Activated naive CD4-positive, alpha-beta T cell treated with Interleukin-2 at 50 U/mL for 16 hours (primary cell): ENCODE data around the gene LHX3.

Experiments
- DNase-seq: peaks from one replicate; pipeline ENCODE4 v3.0.0-alpha.2; 2020

LHX3 gene

DNA sequence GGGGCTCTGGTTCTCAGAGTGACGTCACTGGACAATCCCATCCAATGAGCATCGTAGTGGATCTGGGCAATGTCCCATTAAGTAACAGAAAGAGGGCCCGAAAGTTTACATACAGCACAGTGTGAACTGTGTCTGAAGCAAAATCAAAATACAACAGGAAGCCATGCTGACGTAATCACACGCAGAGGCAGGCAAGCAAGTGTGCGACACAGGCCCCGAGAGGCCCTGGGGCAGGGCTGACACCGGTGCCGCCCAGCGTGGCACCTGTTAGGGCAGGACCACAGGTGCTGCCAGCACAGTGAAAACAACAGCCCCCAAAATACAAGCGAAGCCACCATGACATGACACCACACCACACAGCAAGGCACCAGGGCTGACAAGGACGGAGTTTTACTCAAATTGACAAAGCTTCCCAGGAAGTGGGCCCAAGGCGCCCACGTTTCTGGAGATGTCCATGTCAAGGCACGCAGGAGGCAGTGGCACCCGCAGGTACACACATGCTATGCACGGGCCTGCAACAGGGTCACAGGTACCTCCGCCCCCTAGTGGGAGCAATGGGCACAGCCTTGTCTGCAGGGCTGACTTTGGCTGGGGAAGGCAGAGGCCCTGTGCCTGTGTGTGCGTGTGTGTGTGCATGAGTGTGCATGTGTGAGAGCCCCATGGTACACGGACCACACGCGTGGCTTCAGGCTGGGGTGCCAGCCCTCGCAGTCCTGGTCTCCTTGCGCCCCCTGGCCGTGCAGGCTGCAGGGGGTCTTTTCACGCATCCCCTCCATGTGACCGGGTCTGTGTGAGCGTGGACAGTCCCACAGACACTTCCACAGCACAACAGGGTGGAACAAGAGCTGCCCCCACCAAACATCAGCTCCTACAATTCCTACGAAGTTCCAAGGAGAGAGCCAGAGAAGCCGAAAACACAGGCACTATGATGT, 21.1 kb upstream of the LHX3 start:
- peak; percentile 75 for DNase-seq

DNA sequence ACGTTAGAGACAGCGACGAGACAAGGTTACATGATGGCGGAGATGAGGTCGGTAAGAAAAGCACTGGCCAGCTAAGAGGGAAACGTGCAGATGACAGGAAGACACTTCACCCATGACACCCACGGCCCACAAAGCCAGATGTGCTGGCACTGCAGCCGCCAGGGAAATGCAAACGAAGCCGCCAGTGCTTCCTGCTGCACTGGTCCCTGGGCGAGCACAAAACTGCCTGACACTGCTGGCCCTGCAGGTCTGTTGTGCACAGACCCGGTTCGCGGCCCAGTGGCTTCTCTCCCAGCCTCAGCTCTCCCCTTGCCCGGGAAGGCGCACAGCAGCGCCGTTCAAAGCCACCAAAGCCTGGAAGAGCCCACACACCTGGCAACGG, 20.4 kb upstream of the LHX3 start:
- peak; percentile 24 for DNase-seq

- DNase-seq, result no peak
Observed at GRCh38 chr9:136223871-136224640, 19.1 kb upstream of the LHX3 start.

- no peak for DNase-seq
Observed at GRCh38 chr9:136222906-136223285, 18.0 kb upstream of the LHX3 start.

DNA sequence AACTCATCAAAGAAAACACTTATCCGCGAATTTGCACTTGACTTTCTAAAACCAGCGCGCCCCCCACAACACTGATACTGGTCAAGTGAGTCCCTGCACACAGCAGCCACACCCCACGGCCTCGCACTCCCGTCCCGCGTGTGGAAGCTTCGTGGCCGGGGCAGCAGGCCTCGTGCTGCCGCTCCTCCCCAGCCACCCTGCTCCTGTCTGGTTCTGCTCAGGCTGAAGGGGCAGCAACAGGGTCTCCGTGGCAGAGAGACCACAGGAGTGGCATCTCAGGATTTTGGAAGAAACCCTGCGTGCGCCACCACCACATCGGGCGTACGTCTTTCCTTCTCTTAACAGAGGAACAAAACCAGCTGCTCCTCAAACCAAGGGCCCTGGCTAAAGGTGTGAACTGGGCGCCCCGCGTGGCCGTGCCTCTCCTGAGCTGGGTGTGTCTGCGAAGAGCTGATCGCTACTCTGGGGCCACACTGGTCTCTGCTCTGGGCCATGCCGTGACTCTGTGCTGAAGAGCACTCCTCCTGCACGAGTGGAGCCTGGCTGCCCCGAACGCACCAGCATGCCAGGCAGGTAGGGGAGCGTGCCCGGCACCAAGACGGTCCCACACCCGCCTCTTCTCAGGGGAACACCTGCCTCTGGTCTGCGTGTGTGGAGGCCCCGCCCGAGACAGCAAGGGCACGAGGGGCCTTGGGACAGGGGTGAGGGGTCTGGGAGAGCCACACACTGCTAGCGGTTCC, 17.4 kb upstream of the LHX3 start:
- DNase-seq, result no peak

DNA sequence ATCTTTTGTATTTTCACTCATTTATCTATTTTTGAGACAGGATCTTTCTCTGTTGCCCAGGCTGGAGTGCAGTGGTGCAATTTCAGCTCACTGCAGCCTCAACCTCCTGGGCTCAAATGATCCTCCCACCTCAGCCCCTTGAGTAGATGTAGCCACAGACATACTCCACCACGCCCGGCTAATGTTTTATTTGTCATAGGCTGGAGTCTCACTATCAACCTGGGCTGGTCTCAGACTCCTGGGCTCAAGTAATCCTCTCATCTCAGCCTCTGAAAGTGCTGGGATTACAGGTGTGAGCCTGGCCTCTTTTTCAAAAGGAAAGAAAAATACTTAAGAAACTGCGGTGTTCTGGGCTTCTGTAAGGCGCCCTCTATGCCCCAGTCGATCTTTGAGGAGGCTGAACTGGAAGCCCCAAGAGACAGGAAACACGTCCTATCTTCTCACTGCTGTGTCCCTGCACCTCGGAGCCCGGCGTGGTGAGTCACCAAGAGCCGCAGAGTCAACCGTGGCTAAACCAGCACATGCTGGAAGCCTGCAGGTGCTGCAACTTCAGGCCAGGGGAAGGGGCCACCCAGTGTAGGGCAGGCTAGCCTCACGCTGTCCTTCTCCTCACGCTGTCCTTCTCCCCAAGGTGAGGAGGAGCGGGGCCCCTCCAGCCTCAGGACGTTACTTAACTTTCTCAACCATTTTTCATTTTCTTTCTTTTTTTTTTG, 15.2 kb upstream of the LHX3 start:
- DNase-seq, result peak; percentile 39

GRCh38 chr9:136219276-136219675, 14.3 kb upstream of the LHX3 start:
- no peak for DNase-seq

- DNase-seq, result no peak
Observed at GRCh38 chr9:136218673-136219072, 13.7 kb upstream of the LHX3 start.

DNA sequence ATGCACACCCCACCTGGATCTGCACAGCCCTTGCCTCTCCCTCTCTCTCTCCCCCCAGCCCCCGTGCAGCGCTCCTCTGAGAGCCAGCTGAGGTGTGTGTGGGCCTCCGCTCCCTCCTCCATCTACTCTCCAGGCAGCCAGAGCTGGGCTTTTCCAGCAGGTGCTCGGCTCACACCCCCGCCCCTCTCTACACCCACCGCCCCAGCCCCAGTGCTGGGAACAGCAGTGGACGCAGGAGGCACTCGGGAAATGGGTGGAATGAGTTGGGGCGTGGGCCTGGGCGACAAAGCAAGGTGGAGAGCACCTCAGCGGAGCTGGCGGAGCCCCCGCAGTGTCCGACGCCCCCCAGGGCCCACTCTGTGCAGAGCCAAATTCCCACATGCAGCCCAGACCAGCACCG, 13.3 kb upstream of the LHX3 start:
- DNase-seq, result no peak

GRCh38 chr9:136216541-136217244, 11.8 kb upstream of the LHX3 start:
- DNase-seq, result no peak

DNA sequence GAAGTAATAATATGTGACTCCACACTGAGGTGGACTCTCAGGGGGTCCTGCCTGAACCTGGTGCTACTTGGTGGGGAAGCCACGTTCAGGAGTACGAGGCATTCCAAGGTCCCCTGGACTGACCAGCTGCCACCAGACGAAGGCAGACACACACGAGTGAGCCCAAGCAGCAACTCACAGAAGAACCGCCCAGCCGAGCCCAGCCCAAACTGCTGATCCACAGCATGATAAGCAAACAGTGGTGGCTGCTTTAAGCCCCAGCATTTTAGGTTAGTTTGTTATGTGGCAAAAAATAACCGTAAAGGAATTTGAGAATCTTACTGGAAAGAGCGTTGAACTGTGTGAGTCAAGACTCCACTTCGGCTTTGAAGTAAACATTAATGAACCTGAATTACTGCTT, 8.8 kb upstream of the LHX3 start:
- DNase-seq, result no peak

DNA sequence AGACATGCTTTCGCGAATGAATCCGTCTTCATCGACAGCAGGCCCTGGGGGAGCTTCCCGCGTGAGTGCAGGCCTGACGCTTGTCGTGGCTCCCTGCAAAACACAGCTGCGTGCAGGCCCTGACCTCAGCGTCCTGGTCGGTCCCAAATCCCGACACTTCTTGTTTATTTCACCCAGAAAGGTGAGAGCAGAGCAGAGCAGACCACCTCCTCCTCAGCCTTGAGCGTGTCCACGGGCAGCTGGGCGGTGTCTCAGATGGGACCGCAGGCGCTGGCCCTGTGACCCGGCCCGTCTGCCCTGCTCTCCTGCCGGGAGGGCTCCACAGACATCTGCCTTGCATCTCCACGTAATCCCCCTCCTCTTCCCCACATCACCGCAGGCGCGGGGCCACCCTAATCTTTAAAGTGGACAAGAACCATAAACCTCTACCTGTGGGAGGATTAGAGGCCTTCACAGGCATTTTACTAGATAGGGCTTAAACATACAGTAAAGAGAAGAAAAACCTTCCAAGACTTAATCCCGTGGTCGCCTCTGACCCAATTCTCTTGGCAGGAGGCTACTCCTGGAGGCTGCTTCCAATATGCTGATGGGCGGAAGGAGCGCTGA, 7.5 kb upstream of the LHX3 start:
- DNase-seq, result no peak

- DNase-seq, result no peak
Observed at GRCh38 chr9:136211441-136212344, 6.8 kb upstream of the LHX3 start.

DNA sequence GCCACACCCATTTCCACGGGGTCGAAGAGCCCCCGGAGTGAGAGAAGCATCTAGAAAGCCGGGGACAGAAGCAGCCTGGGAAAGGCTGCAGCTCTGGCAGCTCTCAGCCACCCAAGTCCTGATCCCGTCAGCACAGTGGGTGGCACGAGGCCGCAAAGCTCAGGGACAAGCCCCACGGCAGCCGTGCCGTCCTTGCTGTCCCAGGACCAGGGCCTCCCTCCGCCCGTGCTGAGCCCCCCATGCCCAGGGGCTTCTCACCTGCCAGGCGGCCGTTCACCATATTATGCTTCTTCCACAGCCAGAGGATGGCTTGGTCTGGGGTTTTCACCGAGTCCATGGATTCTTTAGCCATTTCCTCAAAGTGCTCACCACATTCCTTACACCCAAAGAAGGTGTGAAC, 6.1 kb upstream of the LHX3 start:
- DNase-seq, result no peak

DNA sequence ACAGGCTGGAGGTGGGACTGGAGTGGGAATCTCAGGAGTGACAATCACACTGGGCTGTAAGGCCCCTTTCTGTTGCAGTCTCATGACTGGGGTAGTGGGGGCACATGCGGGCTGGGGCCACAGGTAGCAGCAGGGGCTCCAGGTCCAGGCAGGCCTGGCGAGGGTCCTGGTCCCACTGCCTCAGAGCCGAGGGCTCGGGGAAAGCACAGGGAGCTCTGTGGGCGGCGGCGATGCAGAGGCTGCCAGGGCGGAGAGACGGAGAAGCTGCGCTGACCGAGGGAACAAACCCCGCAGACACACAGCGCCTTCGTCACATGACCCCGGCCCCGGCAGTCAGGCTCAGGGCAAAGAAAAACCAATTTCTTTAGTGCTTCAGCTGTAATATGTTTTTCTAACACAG, 5.3 kb upstream of the LHX3 start:
- no peak for DNase-seq

- DNase-seq, result no peak
Observed at GRCh38 chr9:136209786-136210185, 4.9 kb upstream of the LHX3 start.

DNA sequence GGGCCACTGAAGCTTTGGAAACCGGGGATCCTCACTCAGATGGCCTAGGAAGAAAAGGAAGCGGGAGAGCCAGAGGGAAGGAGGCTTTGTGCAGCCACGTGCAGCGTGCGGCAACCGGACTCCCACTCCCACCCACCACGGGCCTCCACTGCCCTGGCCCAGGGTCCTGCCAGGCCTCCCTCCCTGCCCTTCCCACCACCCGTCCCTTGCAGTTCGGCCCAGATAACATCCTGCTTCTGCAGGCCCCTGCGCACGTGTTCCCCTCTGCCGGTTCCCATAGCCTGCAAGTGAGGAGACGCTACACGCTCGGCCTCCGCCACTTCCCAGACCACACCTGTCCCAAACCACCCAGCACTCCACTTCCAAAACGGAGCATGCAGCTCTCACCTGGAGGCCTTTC, 4.3 kb upstream of the LHX3 start:
- no peak for DNase-seq

DNA sequence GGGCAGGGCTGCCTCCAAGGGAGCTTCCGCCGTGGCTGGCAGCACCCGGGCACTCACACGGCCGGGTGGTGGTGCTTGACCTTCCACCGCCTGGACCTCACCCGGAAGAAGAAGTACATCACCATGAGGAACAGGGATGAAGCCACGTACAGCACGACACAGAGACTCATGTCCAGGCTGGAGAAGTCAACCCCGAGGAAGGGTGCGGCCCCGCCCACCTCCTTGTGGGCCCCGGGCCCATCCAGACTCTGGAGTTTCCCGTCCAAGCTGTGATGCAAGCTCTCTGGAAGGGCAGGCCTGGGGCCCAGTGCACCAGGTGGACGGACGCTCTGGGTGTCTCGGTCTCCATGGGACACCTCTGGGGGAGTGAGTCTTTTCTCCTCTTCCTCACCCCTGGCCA, 3.7 kb upstream of the LHX3 start:
- no peak for DNase-seq

DNA sequence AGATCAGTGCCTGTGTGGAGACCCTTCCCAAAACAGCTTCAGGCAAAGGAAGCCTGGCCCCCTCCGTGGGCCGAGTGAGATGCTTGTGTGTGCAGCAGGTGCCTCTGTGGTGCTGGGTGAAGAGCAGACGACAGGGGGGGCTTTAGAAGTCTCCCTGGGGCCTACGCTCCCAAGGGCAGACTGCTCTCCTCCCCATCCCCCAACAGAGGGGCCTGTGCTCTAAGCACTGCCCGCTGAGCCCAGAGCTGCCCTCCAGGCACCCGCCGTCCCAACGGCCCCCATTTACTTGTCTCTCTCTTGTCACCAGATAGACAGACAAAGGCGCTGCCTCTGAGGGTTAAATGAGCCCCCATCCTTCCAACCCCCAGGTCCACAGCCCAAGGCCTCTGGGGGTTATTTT, 2.7 kb upstream of the LHX3 start:
- DNase-seq, result no peak

GRCh38 chr9:136206602-136207275, 1.8 kb upstream of the LHX3 start:
- no peak for DNase-seq
